Trophoblast cell (in vitro differentiated cells and primary cell): ENCODE data around the gene WNT9B.
A peak's percentile ranks its signal among the peaks of the same experiment; 100 is the strongest.

ENCODE experiments used
- DNase-seq, 2 donors: peaks; one replicate each; pipeline ENCODE4 v3.0.0-alpha.2; 2016
- H2AFZ ChIP-seq: 2 replicates; pipeline ENCODE4 v1.6.1; 2013; ENCODE audit warnings: low read length, moderate library complexity, mild to moderate bottlenecking; ENCODE audit not compliant: insufficient read depth, poor library complexity
- H2AK5ac ChIP-seq: 2 replicates; pipeline ENCODE4 v1.6.1; 2013; ENCODE audit warnings: mild to moderate bottlenecking, low read length
- H2BK120ac ChIP-seq: 2 replicates; pipeline ENCODE4 v1.6.1; 2013; ENCODE audit warnings: low read length, mild to moderate bottlenecking, moderate library complexity; ENCODE audit not compliant: insufficient read depth, poor library complexity
- H2BK12ac ChIP-seq: 2 replicates; pipeline ENCODE4 v1.6.1; 2013; ENCODE audit warnings: mild to moderate bottlenecking, low read length, moderate library complexity
- H2BK5ac ChIP-seq: 2 replicates; pipeline ENCODE4 v1.6.1; 2013; ENCODE audit warnings: low read length, low read depth, moderate library complexity, mild to moderate bottlenecking; ENCODE audit not compliant: poor library complexity
- H3K14ac ChIP-seq: 2 replicates; pipeline ENCODE4 v1.6.1; 2013; ENCODE audit warnings: mild to moderate bottlenecking, low read length
- H3K18ac ChIP-seq: 2 replicates; pipeline ENCODE4 v1.6.1; 2013; ENCODE audit warnings: mild to moderate bottlenecking, low read length
- H3K23ac ChIP-seq: 2 replicates; pipeline ENCODE4 v1.6.1; 2013; ENCODE audit warnings: low read length
- H3K27ac ChIP-seq: 2 replicates; pipeline ENCODE4 v1.5.1; 2013; ENCODE audit warnings: low read depth, mild to moderate bottlenecking, inconsistent platforms, low read length, moderate library complexity
- H3K27me3 ChIP-seq: 2 replicates; pipeline ENCODE4 v1.6.1; 2013; ENCODE audit warnings: inconsistent platforms, mild to moderate bottlenecking, low read length, moderate library complexity; ENCODE audit not compliant: insufficient read depth
- H3K36me3 ChIP-seq, 2 experiments: 1 replicate in 1 of 2; 2 replicates in 1 of 2; pipeline ENCODE4 v1.6.1; 2013; ENCODE audit warnings: low read length in 2 of 2, mild to moderate bottlenecking in 2 of 2, moderate library complexity in 1 of 2; ENCODE audit not compliant: insufficient read depth in 2 of 2, control insufficient read depth in 1 of 2
- H3K4ac ChIP-seq: 2 replicates; pipeline ENCODE4 v1.6.1; 2013; ENCODE audit warnings: low read depth, mild to moderate bottlenecking, low read length, moderate library complexity
- H3K4me1 ChIP-seq, 2 experiments: 1 replicate in 1 of 2; 2 replicates in 1 of 2; pipeline ENCODE4 v1.6.1; 2013; ENCODE audit warnings: low read length in 2 of 2, mild to moderate bottlenecking in 2 of 2, moderate library complexity in 1 of 2; ENCODE audit not compliant: insufficient read depth in 2 of 2, control insufficient read depth in 1 of 2
- H3K4me2 ChIP-seq: 2 replicates; pipeline ENCODE4 v1.6.1; 2013; ENCODE audit warnings: inconsistent platforms, mild to moderate bottlenecking, low read length, moderate library complexity
- H3K4me3 ChIP-seq: 2 replicates; pipeline ENCODE4 v1.5.1; 2013; ENCODE audit warnings: mild to moderate bottlenecking, low read depth, low read length, inconsistent platforms
- H3K79me1 ChIP-seq: one replicate; pipeline ENCODE4 v1.6.1; 2013; ENCODE audit warnings: low read length
- H3K79me2 ChIP-seq: 2 replicates; pipeline ENCODE4 v1.6.1; 2013; ENCODE audit warnings: low read length, mild to moderate bottlenecking; ENCODE audit not compliant: control insufficient read depth, insufficient read depth, poor library complexity
- H3K9ac ChIP-seq: 2 replicates; pipeline ENCODE4 v1.6.1; 2013; ENCODE audit warnings: mild to moderate bottlenecking, low read length
- H3K9me3 ChIP-seq: 2 replicates; pipeline ENCODE4 v1.6.1; 2013; ENCODE audit warnings: low read depth, mild to moderate bottlenecking, control low read depth, inconsistent platforms, low read length; ENCODE audit not compliant: insufficient read depth
- H4K12ac ChIP-seq: 2 replicates; pipeline ENCODE4 v1.6.1; 2013; ENCODE audit warnings: low read depth, mild to moderate bottlenecking, low read length, moderate library complexity
- H4K8ac ChIP-seq: 2 replicates; pipeline ENCODE4 v1.6.1; 2013; ENCODE audit warnings: low read depth, mild to moderate bottlenecking, low read length, moderate library complexity
- H4K91ac ChIP-seq: one replicate; pipeline ENCODE4 v1.6.1; 2013; ENCODE audit warnings: low read depth, mild to moderate bottlenecking, low read length, moderate library complexity
- WGBS: extraction: QIAGEN DNeasy Blood & Tissue Kit; methylation state at CpG from one replicate; pipeline ENCODE4 v1.1.7; 2013; ENCODE audit warnings: missing lambda C conversion rate; ENCODE audit not compliant: insufficient read length, insufficient coverage; ENCODE audit errors: extremely low coverage; 5-methylcytosine and 5-hydroxymethylcytosine counted together

WNT9B gene

GRCh38 chr17:46809110-46809571 lies 42.2 kb upstream of the WNT9B start:
- peak overlapping the region; percentile 38 for H4K91ac ChIP-seq
- peak overlapping the region; percentile 8 for H3K27ac ChIP-seq
- peaks cover 17 to 34% of the 10 kb centered on the region in 2 experiments for H3K4me1 ChIP-seq
- no peak overlapping the region for H3K4me2 ChIP-seq
- peak overlapping the region; percentile 58 for H3K18ac ChIP-seq
- peak overlapping the region; percentile 9 for H2BK5ac ChIP-seq
- H3K79me2 ChIP-seq = no peaks in the 10 kb centered on the region
- no peaks in the 10 kb centered on the region for H3K9me3 ChIP-seq
- H2AFZ ChIP-seq = no peak overlapping the region
- no peak overlapping the region for H3K9ac ChIP-seq
- no peak overlapping the region for H3K23ac ChIP-seq
- H4K12ac ChIP-seq = no peak overlapping the region
- H2BK120ac ChIP-seq = peak overlapping the region; percentile 35
- peaks cover 2% of the 10 kb centered on the region for H3K79me1 ChIP-seq
- no peak for DNase-seq
- no peak overlapping the region for H3K4ac ChIP-seq
- H2AK5ac ChIP-seq = no peak overlapping the region
- 100% methylated on average over 1 of the region's 8 CpGs for WGBS
- peak overlapping the region; percentile 4 for H3K14ac ChIP-seq
- H3K27me3 ChIP-seq = no peaks in the 10 kb centered on the region
- no peaks in the 10 kb centered on the region for H3K36me3 ChIP-seq
- H2BK12ac ChIP-seq = peak overlapping the region; percentile 27
- H3K4me3 ChIP-seq = no peak overlapping the region
- H4K8ac ChIP-seq = no peak overlapping the region

DNA sequence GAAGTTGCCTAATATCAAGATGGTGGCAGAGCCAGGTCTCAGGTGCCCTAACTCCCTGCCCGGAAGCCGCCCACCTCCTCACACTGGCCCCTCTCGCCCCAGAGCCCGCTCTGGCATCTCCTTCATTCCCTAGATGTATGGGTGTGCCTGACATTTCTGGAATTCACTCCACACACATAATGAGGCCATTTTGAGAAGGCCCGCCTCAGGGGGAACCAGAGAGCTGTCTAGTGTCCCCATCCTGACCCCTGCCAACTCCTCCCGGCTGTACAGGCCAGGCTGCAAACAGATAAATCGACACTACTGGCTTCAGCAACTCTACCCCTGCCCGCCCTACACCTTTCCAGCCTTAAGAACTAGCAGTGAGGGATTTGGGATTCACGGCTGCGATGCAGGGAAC lies 40.5 kb upstream of the WNT9B start:
- H3K23ac ChIP-seq = no peak overlapping the region
- no peaks in the 10 kb centered on the region for H3K9me3 ChIP-seq
- no peak overlapping the region for H2BK5ac ChIP-seq
- no CpG with 5 or more reads among the region's 10 CpGs for WGBS
- H2BK120ac ChIP-seq = no peak overlapping the region
- H3K4me2 ChIP-seq = no peak overlapping the region
- no peak overlapping the region for H2AFZ ChIP-seq
- H3K4me1 ChIP-seq = peaks cover 28 to 49% of the 10 kb centered on the region in 2 experiments
- H3K79me2 ChIP-seq = no peaks in the 10 kb centered on the region
- no peaks in the 10 kb centered on the region for H3K27me3 ChIP-seq
- no peak overlapping the region for H3K18ac ChIP-seq
- H4K8ac ChIP-seq = no peak overlapping the region
- H3K14ac ChIP-seq = no peak overlapping the region
- peak; percentile 15 to 43 for DNase-seq
- H3K27ac ChIP-seq = no peak overlapping the region
- no peaks in the 10 kb centered on the region for H3K36me3 ChIP-seq
- H3K4me3 ChIP-seq = no peak overlapping the region
- no peak overlapping the region for H4K91ac ChIP-seq
- H3K4ac ChIP-seq = no peak overlapping the region
- no peak overlapping the region for H4K12ac ChIP-seq
- no peak overlapping the region for H2AK5ac ChIP-seq
- H2BK12ac ChIP-seq = no peak overlapping the region
- H3K9ac ChIP-seq = no peak overlapping the region
- peaks cover 2% of the 10 kb centered on the region for H3K79me1 ChIP-seq

DNA sequence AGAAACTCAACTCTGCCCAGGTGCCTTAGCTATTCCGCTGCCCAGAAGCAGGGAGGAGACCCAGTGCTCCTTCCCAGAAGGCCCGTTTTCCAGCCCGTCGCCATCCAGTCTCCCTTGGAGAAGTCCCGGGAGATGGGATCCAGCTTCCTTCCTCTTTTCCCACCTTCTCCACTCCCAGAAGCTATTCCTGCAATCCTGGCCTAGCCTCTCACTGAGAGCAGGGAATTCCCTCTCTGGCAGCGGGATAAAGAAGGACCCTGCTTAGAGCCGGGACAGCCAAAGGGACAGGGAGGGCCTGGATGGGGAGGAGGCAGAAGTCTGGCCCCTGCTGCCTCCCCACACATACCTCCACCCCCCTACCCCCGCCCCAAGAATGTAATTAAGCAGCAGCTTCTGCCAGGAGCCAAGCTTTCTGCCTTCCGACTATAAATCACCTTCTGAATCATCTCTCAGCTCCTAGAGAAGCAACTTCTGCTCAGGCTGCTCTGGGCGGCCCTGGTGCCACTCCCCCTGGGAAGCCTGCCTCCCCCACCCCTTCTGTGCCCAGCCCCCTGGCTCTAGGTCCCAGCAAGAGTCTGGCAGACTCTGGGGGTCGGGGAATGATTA lies 39.3 kb upstream of the WNT9B start:
- Histone ChIP-seq H3K14ac (no peak overlapping the region), H3K4me2 (no peak overlapping the region), H3K18ac (no peak overlapping the region), H4K91ac (no peak overlapping the region), H3K9me3 (no peaks in the 10 kb centered on the region), H4K12ac (no peak overlapping the region), H3K9ac (no peak overlapping the region), H2BK5ac (no peak overlapping the region), H3K23ac (no peak overlapping the region), H3K4ac (no peak overlapping the region), H3K27ac (peak overlapping the region; percentile 51), H3K4me3 (no peak overlapping the region), H3K79me1 (peaks cover 7% of the 10 kb centered on the region), H3K4me1 (peaks cover 40 to 57% of the 10 kb centered on the region in 2 experiments), H3K27me3 (no peaks in the 10 kb centered on the region), H2AFZ (no peak overlapping the region), H3K36me3 (no peaks in the 10 kb centered on the region), H2AK5ac (no peak overlapping the region), H3K79me2 (no peaks in the 10 kb centered on the region), H2BK120ac (no peak overlapping the region), H2BK12ac (no peak overlapping the region), H4K8ac (no peak overlapping the region)
- WGBS = no CpG with 5 or more reads among the region's 11 CpGs
- no peak for DNase-seq

GRCh38 chr17:46812624-46813318 lies 38.6 kb upstream of the WNT9B start:
- Histone ChIP-seq H2BK12ac (no peak overlapping the region), H4K8ac (no peak overlapping the region), H3K9ac (no peak overlapping the region), H3K27me3 (peaks cover under 1% of the 10 kb centered on the region), H3K4me1 (peaks cover 41 to 58% of the 10 kb centered on the region in 2 experiments), H4K91ac (peak overlapping the region; percentile 11), H3K79me2 (no peaks in the 10 kb centered on the region), H3K9me3 (no peaks in the 10 kb centered on the region), H3K36me3 (no peaks in the 10 kb centered on the region), H3K18ac (no peak overlapping the region), H2BK5ac (no peak overlapping the region), H3K4me2 (no peak overlapping the region), H3K4ac (no peak overlapping the region), H3K27ac (peak overlapping the region; percentile 29), H2AFZ (no peak overlapping the region), H3K14ac (no peak overlapping the region), H3K23ac (no peak overlapping the region), H3K4me3 (no peak overlapping the region), H3K79me1 (peaks cover 7% of the 10 kb centered on the region), H2BK120ac (no peak overlapping the region), H4K12ac (no peak overlapping the region), H2AK5ac (no peak overlapping the region)
- no CpG with 5 or more reads among the region's 6 CpGs for WGBS
- no peak for DNase-seq
